ENCODE results near the gene NT5C. TPM values are rescaled to one million over a fixed set of nuclear protein-coding genes. Genes with fewer than 3 reads are reported as not detected.

NT5C gene
- 10 to 100 TPM; 81.7 to 97.5 (median 88.4) TPM for total RNA-seq

DNA sequence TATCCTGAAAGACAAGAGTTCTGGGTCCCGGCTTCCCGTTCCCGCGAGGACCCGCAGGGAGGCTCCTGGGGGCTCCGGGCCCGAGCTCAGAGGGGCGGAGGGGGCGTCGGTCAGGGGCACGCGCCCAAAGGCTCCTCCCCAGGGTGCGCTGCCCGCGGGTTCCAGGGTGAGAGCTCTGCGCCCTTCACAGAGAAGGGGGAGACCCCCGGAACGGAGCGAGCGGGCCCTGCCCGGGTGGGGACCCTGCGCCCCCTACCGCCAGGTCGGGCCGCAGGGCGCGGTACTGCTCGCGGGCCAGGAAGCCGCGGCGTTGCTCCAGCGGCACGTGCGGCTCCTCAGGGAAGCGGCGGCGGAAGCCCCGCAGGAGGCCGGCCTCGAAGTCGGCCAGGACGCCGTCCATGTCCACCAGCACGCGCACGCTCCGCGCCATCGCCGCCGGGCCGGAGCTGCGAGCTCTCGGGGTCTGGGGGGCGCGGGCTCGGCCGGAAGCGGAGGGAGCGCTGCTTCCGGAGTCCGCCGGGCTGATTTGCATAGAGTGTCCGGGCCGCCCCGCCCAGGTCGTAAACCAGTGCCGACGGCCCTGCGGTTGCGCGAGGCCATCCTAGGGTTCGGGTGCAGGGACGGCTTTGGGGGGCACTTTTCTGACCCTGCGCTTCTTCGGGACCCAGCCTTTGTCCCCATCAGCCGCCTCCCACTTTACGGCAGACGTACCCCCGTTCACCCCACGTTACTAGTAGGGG is at the start of gene NT5C:
Gene NT5C (minus strand): TSS at position 465 of the 740 bp plus-strand sequence. CDS start 35 bp downstream, at position 430.
- Histone ChIP-seq H3K4me3 (peak within 1 kb of the TSS; percentile 63 to 92 (median 74)), H3K4me1 (peaks cover 8 to 90% (median 43%) of the 10 kb centered on the region in 3 donors), H3K27me3 (no peaks in the 10 kb centered on the region), H3K27ac (peak within 1 kb of the TSS; percentile 90 to 97 (median 92)), H3K9me3 (no peaks in the 10 kb centered on the region), H3K36me3 (peaks cover 0 to 24% (median 15%) of the 10 kb centered on the region in 3 donors)
- 0% methylated on average over 4 to 9 of the region's 82 CpGs for WGBS, 2 donors
- intact Hi-C loops (cut with DNase I): loop anchor here (5.0 kb wide), 1 partner anchor 36 kb away; no protein-coding TSS in a partner anchor
- TF ChIP-seq CTCF (IDR thresholded peaks at IDR 0.05) (peak; percentile 37 to 72 (median 62)), POLR2A (IDR thresholded peaks at IDR 0.05) (peak in 2 of 4 donors; percentile 63 to 67)
- DNase-seq: no peak

DNA sequence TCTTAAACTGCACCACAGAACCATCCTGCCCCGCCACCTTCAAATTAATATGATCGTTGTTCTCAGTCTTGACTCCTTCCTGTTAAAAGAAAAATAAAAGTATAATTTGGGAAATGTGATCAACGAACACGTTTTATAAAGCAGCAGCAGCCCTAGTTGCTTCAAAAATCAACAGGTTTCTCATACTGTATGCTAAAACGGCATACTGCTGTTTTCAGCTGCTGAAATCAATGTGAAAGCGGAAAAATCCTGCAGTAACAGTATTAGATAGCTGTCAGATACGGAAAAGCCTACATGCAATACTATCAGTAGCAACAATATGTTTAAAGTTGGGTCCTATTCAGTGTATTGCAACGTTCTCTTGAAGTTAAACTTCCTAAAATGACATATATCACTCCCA is 49.6 kb upstream of the NT5C start:
- H3K27ac ChIP-seq: peak overlapping the region; percentile 97 to 100 (median 99)
- peaks cover 6 to 54% (median 24%) of the 10 kb centered on the region in 3 donors for H3K4me1 ChIP-seq
- intact Hi-C loops (cut with DNase I): no loop called here
- WGBS, 2 donors: 4% methylated on average over 7 to 8 of the region's 8 CpGs
- TF ChIP-seq POLR2A (IDR thresholded peaks at IDR 0.05) (no peak), CTCF (IDR thresholded peaks at IDR 0.05) (no peak)
- no peaks in the 10 kb centered on the region for H3K9me3 ChIP-seq
- peak overlapping the region; percentile 83 to 98 (median 91) for H3K4me3 ChIP-seq
- no peak for DNase-seq
- peaks cover 0 to 40% (median 0%) of the 10 kb centered on the region in 3 donors for H3K36me3 ChIP-seq
- H3K27me3 ChIP-seq: no peaks in the 10 kb centered on the region

GRCh38 chr17:75178453-75178852 is 46.9 kb upstream of the NT5C start:
- intact Hi-C loops (cut with DNase I): no loop called here
- no peak overlapping the region for H3K27ac ChIP-seq
- WGBS, 2 donors: 83 to 84% methylated on average over 6 of the region's 6 CpGs
- H3K27me3 ChIP-seq: no peaks in the 10 kb centered on the region
- H3K4me3 ChIP-seq: no peak overlapping the region
- peaks cover 11 to 67% (median 22%) of the 10 kb centered on the region in 3 donors for H3K36me3 ChIP-seq
- no peaks in the 10 kb centered on the region for H3K9me3 ChIP-seq
- peaks cover 6 to 67% (median 24%) of the 10 kb centered on the region in 3 donors for H3K4me1 ChIP-seq
- TF ChIP-seq POLR2A (IDR thresholded peaks at IDR 0.05) (no peak), CTCF (IDR thresholded peaks at IDR 0.05) (no peak)
- no peak for DNase-seq

- H3K4me1 ChIP-seq: peaks cover 6 to 78% (median 24%) of the 10 kb centered on the region in 3 donors
- no peak for DNase-seq
- WGBS, 2 donors: 77 to 85% methylated on average over 4 to 5 of the region's 5 CpGs
- no peaks in the 10 kb centered on the region for H3K9me3 ChIP-seq
- no peak overlapping the region for H3K27ac ChIP-seq
- H3K36me3 ChIP-seq: peaks cover 11 to 84% (median 32%) of the 10 kb centered on the region in 3 donors
- TF ChIP-seq CTCF (IDR thresholded peaks at IDR 0.05): no peak
- TF ChIP-seq POLR2A (IDR thresholded peaks at IDR 0.05): no peak
- no peaks in the 10 kb centered on the region for H3K27me3 ChIP-seq
- intact Hi-C loops (cut with DNase I): no loop called here
- no peak overlapping the region for H3K4me3 ChIP-seq
Measured at GRCh38 chr17:75176625-75177024, 45.1 kb upstream of the NT5C start.

DNA sequence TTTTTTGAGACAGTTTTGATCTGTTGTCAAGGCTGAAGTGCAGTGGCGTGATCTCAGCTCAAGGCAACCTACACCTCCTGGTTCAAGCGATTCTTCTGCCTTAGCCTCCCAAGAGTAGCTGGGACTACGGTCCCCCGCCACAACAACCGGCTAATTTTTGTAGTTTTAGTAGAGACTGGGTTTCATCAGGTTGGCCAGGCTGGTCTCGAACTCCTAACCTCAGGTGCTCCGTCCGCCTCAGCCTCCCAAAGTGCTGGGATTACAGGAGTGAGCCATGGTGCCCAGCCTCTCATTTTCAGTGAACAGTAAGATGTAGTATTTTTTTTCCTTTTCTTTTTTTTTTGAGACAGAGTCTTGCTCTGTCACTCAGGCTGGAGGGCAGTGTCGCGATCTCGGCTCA is 43.5 kb upstream of the NT5C start:
- no peaks in the 10 kb centered on the region for H3K27me3 ChIP-seq
- H3K36me3 ChIP-seq: peaks cover 11 to 98% (median 32%) of the 10 kb centered on the region in 3 donors
- no peak overlapping the region for H3K27ac ChIP-seq
- H3K9me3 ChIP-seq: no peaks in the 10 kb centered on the region
- no peak for DNase-seq
- no peak for TF ChIP-seq CTCF (IDR thresholded peaks at IDR 0.05)
- 97 to 98% methylated on average over 11 of the region's 11 CpGs for WGBS, 2 donors
- intact Hi-C loops (cut with DNase I): loop anchor here (5.0 kb wide), 1 partner anchor 58 kb away; no protein-coding TSS in a partner anchor
- peaks cover 6 to 71% (median 16%) of the 10 kb centered on the region in 3 donors for H3K4me1 ChIP-seq
- H3K4me3 ChIP-seq: no peak overlapping the region
